ENCODE measurements around the gene FAM89A. TPM values are rescaled to one million over a fixed set of nuclear protein-coding genes. Genes with fewer than 3 reads are reported as not detected.

Gene FAM89A
- total and polyA plus RNA-seq, 2 donors (not counting 3 experiments of a cell fraction or from before 2014, with no cell fraction given), result 21.0 to 24.0 TPM

DNA sequence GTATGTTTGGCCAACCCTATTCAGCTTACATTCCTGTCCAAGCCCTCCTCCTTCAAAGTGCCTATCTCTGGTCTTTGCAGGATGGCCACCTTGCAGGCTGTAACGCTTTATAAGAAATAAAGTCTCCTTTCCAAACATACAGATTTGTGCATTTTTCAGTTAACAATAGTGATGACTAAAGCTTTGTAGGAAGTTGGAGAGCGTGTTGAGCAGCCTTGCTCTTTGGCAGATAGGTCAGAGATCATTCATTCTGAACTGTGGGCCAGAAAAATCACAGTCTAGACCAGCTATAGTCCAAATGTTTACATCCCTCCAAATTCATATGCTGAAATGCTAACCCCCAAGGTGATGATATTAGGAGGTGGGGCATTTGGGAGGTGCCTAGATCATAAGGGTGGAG is 34.0 kb upstream of the FAM89A start:
- no peaks in the 10 kb centered on the region for H3K79me2 ChIP-seq (ENCODE audit: control insufficient read depth, insufficient read depth, low read length)
- H3K4me2 ChIP-seq (ENCODE audit: insufficient read depth, low read length), result no peak overlapping the region
- ChIA-PET CTCF (interaction anchor here (0.9 to 1.2 kb wide), 2 partner anchors 20 to 89 kb away, joined by 3 to 7 read pairs; no protein-coding TSS in a partner anchor), POLR2A (no interaction called here)
- H2AFZ ChIP-seq (ENCODE audit: low read depth, low read length), result no peak overlapping the region
- BruUV-seq (replicated peaks), result no TSS peak
- no peak overlapping the region for H3K9ac ChIP-seq (replicated peaks; ENCODE audit: extremely low read depth, insufficient read depth, low read length)
- no peaks in the 10 kb centered on the region for H4K20me1 ChIP-seq (replicated peaks; ENCODE audit: control insufficient read depth, extremely low read depth, insufficient read depth, low read length)
- H3K27ac ChIP-seq (ENCODE audit: insufficient read depth, low read depth, low read length), result no peak overlapping the region
- FAIRE-seq (peak; percentile 21), DNase-seq (ENCODE audit: low read depth, low spot score) (peak; percentile 37)
- dilution Hi-C loops (cut with MboI; ENCODE audit: extremely low pct_ligation_motif_present, low sequenced_read_pairs) (no loop called here), intact Hi-C loops (cut with micrococcal nuclease) (no loop called here)
- peaks cover 13% of the 10 kb centered on the region for H3K4me1 ChIP-seq (ENCODE audit: control insufficient read depth, extremely low read depth, insufficient read depth, low read length)
- no peaks in the 10 kb centered on the region for H3K9me1 ChIP-seq (replicated peaks; ENCODE audit: control insufficient read depth, extremely low read depth, insufficient read depth, low read length)
- no peaks in the 10 kb centered on the region for H3K9me3 ChIP-seq (replicated peaks; ENCODE audit: control insufficient read depth, insufficient read depth, low read length)
- TF ChIP-seq POLR2A (IDR thresholded peaks at IDR 0.05; ENCODE audit: low read depth, low read length) (no peak), MYC (IDR thresholded peaks at IDR 0.05; ENCODE audit: low read depth, low read length) (no peak)
- peaks cover 2% of the 10 kb centered on the region in 2 experiments for H3K27me3 ChIP-seq (ENCODE audit: control insufficient read depth in 2 of 2, insufficient read depth in 2 of 2, low read length in 2 of 2)
- no peak overlapping the region for H3K4me3 ChIP-seq (replicated peaks in 1 of 3; ENCODE audit: insufficient read depth in 1 of 3, low read depth in 1 of 3, low read length in 3 of 3)
- no peaks in the 10 kb centered on the region for H3K36me3 ChIP-seq (ENCODE audit: control insufficient read depth in 2 of 2, extremely low read depth in 1 of 2, insufficient read depth in 2 of 2, low read length in 2 of 2)

DNA sequence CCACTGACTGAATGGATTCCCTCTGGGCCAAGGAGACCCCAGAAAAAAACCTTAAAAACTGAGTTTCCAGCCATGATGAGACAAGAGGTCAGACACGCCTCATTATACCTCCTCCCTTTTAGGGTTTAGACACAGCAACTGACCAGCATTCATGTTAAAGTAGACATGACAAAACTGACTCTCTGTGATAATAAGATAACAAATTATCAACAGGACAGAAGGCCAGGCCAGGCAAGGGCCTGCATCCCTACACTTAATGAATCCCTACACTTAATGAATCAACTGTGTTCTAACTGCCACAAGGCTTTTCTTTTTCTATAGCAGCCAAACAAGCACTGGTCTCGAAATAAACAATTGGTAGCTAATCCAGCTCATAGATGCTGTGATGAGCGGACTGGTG is 33.3 kb upstream of the FAM89A start:
- no peak overlapping the region for H3K27ac ChIP-seq (ENCODE audit: insufficient read depth, low read depth, low read length)
- H3K9ac ChIP-seq (replicated peaks; ENCODE audit: extremely low read depth, insufficient read depth, low read length), result no peak overlapping the region
- H2AFZ ChIP-seq (ENCODE audit: low read depth, low read length), result no peak overlapping the region
- H3K27me3 ChIP-seq (ENCODE audit: control insufficient read depth in 2 of 2, insufficient read depth in 2 of 2, low read length in 2 of 2), result peaks cover 0 to 2% of the 10 kb centered on the region in 2 experiments
- H3K36me3 ChIP-seq (ENCODE audit: control insufficient read depth in 2 of 2, extremely low read depth in 1 of 2, insufficient read depth in 2 of 2, low read length in 2 of 2), result no peaks in the 10 kb centered on the region
- FAIRE-seq (no peak), DNase-seq (ENCODE audit: low read depth, low spot score) (no peak)
- POLR2A ChIA-PET, result no interaction called here
- intact Hi-C loops (cut with micrococcal nuclease), result no loop called here
- H3K9me3 ChIP-seq (replicated peaks; ENCODE audit: control insufficient read depth, insufficient read depth, low read length), result no peaks in the 10 kb centered on the region
- dilution Hi-C loops (cut with MboI; ENCODE audit: extremely low pct_ligation_motif_present, low sequenced_read_pairs), result no loop called here
- no peak overlapping the region for H3K4me2 ChIP-seq (ENCODE audit: insufficient read depth, low read length)
- CTCF ChIA-PET, result interaction anchor here (0.9 to 1.2 kb wide), 3 partner anchors 16 to 89 kb away, joined by 3 to 7 read pairs (median 3); no protein-coding TSS in a partner anchor
- H3K9me1 ChIP-seq (replicated peaks; ENCODE audit: control insufficient read depth, extremely low read depth, insufficient read depth, low read length), result no peaks in the 10 kb centered on the region
- H3K4me1 ChIP-seq (ENCODE audit: control insufficient read depth, extremely low read depth, insufficient read depth, low read length), result peaks cover 13% of the 10 kb centered on the region
- no peaks in the 10 kb centered on the region for H4K20me1 ChIP-seq (replicated peaks; ENCODE audit: control insufficient read depth, extremely low read depth, insufficient read depth, low read length)
- H3K79me2 ChIP-seq (ENCODE audit: control insufficient read depth, insufficient read depth, low read length), result no peaks in the 10 kb centered on the region
- no TSS peak for BruUV-seq (replicated peaks)
- H3K4me3 ChIP-seq (replicated peaks in 1 of 3; ENCODE audit: insufficient read depth in 1 of 3, low read depth in 1 of 3, low read length in 3 of 3), result no peak overlapping the region
- TF ChIP-seq POLR2A (IDR thresholded peaks at IDR 0.05; ENCODE audit: low read depth, low read length), result no peak
- no peak for TF ChIP-seq EZH2 (IDR thresholded peaks at IDR 0.05; ENCODE audit: borderline replicate concordance, low read depth, low read length, severe bottlenecking)
- no peak for TF ChIP-seq POLR2AphosphoS5 (IDR thresholded peaks at IDR 0.05; ENCODE audit: insufficient read depth, low read depth, low read length)
- no peak for TF ChIP-seq JUN (IDR thresholded peaks at IDR 0.05; ENCODE audit: borderline replicate concordance, insufficient read depth, insufficient read length, low read depth)
- TF ChIP-seq MYC (IDR thresholded peaks at IDR 0.05; ENCODE audit: low read depth, low read length), result no peak
- TF ChIP-seq GATA2 (IDR thresholded peaks at IDR 0.05; ENCODE audit: insufficient read depth, insufficient read length, low read depth, low read length), result no peak
- TF ChIP-seq FOS (IDR thresholded peaks at IDR 0.05; ENCODE audit: borderline replicate concordance, insufficient read depth, low read length), result no peak
- TF ChIP-seq, protein P1, sequence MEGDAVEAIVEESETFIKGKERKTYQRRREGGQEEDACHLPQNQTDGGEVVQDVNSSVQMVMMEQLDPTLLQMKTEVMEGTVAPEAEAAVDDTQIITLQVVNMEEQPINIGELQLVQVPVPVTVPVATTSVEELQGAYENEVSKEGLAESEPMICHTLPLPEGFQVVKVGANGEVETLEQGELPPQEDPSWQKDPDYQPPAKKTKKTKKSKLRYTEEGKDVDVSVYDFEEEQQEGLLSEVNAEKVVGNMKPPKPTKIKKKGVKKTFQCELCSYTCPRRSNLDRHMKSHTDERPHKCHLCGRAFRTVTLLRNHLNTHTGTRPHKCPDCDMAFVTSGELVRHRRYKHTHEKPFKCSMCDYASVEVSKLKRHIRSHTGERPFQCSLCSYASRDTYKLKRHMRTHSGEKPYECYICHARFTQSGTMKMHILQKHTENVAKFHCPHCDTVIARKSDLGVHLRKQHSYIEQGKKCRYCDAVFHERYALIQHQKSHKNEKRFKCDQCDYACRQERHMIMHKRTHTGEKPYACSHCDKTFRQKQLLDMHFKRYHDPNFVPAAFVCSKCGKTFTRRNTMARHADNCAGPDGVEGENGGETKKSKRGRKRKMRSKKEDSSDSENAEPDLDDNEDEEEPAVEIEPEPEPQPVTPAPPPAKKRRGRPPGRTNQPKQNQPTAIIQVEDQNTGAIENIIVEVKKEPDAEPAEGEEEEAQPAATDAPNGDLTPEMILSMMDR (IDR thresholded peaks at IDR 0.05; ENCODE audit: extremely low read depth in 1 of 2, insufficient read depth in 1 of 2, low read depth in 1 of 2, low read length in 2 of 2), result no peak
- TF ChIP-seq, protein P2, sequence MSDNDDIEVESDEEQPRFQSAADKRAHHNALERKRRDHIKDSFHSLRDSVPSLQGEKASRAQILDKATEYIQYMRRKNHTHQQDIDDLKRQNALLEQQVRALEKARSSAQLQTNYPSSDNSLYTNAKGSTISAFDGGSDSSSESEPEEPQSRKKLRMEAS (IDR thresholded peaks at IDR 0.05; ENCODE audit: insufficient read depth, insufficient read length), result no peak

Measured in endothelial cell of umbilical vein (primary cell).